Right renal cortex interstitium (tissue), 3 donors: Measurements from ENCODE around the gene RAD51B. TPM values are rescaled to one million over a fixed set of nuclear protein-coding genes. Genes with fewer than 3 reads are reported as not detected.

Experiments used
- DNase-seq, 3 donors: peaks; one replicate each; pipeline ENCODE4 v3.0.0-alpha.2; 2013; ENCODE audit warnings: low read depth in 3 of 3, low spot score in 2 of 3
- polyA plus RNA-seq, 3 donors: library from polyadenylated mRNA; unstranded; fragments of 120-200 nt; gene quantifications; one replicate each; pipeline ENCODE4 v1.2.1, GENCODE V29; 2013; ENCODE audit not compliant: insufficient read length in 3 of 3

RAD51B gene
- polyA plus RNA-seq, 3 donors = 11.3 to 11.9 (median 11.6) TPM

DNA sequence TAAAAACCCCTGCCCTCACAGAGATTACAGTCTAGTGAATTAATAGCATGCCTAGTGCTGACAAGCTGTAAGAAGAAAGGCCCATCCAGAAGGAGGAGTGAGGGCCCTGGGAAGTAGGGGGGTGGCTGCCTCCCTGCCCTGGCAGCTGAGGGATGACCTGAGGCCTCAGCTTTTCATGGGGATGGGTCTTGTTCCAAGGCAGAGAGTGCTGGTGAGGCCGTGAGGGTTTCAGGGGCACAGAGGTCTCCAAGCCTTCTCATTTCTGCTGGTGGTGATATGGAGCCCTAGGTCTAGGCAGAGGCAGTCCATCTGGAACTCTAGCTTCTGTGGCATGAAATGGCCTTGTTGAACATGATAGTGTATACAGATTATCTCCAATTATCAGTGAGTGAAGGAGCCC is 858.9 kb downstream of the RAD51B start:
- DNase-seq = no peak

DNA sequence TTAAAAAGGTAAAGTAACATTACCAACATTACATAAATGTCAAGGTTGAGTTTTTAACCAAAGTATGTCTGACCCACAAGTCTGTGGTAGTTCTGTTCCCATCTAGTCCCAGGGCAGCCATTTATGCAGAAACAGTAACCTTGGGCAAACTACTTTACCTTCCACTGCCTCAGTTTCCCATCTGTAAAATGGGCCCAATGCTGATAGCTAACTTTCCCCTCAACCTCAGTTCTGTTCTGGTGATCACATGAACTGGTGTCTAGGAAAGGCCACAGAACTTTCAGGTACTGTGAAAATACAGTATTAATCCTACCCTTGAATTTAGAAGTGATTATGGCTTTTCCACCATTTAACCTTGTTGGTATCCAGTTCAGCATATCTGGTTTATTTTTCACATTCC is 859.7 kb downstream of the RAD51B start:
- no peak for DNase-seq

DNA sequence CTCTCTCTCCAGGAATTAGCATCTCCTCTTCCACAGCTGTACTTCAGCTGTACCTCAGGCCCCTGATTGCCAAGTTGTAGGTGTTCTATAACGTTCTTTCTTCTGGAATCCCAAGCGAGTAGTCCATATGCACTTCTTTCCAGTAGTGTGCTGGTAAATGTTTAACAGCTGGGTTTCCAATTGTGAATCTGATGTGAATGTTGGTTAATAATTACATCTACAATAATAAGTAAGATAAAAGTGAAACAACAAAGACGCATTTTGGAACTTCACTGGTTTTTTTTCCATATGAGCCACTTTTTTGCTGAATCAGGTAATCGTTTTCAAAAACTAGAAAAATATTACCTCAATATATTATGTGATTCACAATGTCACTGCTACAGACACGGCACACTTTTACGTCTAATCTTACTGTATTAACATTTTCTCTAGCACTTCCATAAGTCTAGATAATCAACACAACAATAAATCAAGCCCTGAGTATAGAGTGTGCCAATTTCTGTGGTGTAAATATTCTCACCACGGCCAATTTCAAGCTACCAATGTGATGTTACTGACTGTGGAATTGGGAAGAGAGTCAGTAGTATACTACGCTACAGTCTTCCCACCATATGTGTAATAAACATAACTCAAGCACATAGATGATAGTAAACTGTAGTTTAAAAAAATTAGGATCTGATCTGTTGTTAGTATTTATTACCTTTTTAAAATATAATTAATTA is 860.3 kb downstream of the RAD51B start:
- no peak for DNase-seq

DNA sequence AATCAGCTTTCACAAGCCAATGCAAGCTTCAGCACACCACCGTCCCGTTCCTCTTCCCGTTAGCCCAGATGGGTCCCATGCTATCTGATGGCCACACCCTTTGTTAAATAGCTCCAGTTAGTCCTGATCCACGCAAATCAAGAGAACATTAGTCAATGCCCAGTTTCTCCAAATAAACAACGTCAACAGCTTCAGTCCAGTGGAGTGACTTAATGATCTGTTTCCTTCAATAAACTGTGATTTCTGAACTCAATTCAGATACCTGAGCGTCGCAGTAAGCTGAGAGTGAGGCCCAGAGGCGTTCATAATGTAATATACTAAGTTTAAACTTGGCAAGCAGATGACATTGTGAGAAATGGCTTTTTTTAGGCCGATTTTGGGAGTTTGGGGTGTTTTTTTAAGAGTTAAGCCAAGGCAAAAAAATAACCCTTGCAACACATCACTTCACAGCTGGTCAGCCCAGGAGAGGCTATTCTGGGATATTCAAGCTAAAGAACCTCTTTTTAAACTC is 861.0 kb downstream of the RAD51B start:
- no peak for DNase-seq

DNA sequence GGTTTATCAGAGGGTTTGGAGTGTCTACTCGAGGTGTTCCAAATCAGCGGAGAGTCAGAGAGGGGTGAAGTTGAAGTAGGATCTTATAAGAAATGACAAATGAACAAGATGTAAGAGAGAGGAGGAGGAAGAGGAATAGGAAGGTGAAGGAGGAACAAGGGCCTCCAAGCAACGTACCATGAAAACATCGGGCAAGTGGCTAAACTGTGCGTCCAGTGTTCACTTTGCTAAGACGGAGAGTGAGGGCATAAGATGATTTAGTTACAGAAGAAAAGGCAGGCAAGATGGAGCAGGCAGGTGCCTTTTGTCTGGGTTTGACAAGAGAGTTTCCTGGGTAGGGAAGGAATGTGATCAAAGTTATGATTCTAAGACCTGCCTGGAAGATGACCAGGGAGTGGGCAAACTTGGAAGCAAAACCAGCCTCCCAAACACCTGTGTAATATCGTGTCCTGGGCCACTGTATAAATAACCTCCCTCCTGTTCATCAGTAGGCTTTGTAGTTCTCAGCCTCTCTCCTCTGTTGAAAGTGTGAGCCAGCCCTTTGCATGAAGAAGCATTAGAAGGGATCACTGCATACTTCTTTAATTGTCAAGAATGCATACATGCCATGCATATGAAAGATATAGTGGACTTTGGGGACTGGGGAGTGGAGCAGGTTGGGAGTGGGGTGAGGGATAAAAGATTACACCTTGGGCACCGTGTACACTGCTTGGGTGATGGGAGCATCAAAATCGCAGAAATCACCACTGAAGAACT is 861.9 kb downstream of the RAD51B start:
- DNase-seq = no peak

DNA sequence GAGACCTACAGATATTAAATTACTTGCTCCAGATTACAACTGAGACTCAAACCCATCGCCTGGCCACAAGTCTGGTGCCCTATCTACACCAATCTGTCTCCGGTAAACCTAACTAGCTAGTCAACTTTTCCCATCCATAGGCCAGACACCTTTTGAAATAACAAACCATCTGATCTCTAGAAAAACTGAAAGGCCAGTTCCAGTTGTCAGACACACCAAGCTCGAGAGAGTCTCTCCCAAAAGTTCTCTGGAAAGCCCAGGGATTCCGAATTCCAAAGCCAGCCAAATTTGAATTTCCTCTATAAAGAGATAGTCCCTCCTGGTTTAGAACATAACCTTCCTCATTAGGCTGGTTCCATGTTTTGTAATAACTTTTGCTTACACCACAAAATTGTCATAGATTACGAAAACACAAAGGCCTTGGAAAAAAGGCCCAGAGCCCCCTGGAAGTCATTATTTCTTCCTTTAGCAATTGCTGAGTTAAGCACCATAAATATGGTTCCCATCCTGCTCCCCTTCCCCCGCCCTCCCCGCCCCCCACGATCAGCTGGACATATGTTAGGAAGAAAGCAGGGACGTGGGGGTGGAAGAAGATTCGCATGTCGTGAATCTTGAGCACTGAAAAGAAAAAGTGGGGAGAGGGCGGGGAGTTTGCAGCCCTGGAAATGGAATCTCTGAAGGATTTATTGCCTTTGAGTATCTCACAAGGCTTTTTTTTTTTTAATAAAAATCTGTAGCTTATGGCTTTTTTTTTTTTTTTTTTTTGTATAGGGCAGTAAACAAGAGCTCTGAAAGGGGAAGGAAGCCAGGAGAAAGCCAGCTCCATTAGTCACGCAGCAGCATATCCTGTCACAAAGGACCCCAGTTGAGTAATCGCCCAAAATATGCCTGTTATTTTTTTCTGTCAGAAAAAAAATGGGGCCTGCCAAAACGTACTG is 862.9 kb downstream of the RAD51B start:
- peak in 1 of 3 donors; percentile 72 for DNase-seq

DNA sequence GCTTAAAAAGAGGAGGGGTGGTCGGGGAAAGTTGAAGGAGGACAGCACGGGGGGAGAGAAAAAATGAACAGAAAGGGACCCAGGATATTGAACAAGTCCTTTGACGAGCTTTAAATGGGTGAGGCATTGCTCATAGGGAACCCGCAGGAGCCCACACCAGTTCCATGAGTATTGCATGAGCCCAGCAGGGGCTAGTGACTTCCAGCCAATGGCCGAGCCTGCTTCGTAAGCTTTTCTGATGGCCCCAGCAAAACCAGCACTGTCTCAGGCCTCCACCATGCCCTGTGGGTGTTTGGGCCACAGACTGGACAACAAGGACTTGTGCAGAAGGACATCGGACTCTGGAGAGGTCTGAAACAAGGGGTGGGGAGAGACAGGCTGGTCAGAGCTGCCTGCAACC is 863.7 kb downstream of the RAD51B start:
- DNase-seq = no peak

DNA sequence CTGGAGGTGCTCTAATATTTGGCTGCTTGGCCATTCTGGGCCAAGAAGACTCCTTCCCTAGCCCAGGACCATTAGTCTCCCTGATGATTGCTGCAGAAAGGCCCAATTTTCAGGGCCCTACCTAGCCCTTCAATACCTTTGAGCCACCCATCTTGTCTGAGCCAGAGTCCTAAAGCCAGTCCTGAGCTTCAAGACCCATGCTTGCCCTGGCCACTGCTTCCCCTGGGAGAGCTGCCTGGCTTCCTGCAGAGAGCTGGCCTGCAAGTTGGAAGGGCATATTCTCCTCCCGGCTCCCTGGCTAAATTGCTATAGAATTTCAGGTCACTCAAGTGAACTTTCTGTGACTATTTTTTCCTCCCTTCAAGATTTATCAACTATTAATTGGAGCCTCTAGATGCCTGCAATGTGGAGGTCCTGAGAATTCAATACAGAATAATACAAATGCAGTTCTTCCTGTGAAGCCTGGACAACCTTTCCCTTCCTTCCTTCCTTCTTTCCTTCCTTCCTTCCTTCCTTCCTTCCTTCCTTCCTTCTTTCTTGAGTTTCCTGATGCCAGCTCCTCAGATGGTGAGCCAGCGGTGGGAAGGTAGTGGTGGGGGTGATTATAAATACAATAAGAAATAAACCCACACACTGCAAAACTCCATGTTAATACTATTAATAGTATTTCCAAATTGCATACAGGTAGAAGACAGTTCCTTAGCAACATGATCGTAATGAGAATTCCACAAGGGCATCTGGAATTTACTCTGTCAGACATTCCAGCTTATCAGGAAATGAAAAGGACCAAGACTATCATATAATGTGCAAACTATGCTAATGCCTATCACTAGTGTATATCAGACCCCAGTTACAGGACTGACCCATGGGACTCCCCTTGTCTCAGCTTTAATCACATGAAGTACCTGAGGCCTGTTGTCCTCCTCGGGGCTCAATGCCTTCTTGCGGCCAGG is 865.2 kb downstream of the RAD51B start:
- no peak for DNase-seq

DNA sequence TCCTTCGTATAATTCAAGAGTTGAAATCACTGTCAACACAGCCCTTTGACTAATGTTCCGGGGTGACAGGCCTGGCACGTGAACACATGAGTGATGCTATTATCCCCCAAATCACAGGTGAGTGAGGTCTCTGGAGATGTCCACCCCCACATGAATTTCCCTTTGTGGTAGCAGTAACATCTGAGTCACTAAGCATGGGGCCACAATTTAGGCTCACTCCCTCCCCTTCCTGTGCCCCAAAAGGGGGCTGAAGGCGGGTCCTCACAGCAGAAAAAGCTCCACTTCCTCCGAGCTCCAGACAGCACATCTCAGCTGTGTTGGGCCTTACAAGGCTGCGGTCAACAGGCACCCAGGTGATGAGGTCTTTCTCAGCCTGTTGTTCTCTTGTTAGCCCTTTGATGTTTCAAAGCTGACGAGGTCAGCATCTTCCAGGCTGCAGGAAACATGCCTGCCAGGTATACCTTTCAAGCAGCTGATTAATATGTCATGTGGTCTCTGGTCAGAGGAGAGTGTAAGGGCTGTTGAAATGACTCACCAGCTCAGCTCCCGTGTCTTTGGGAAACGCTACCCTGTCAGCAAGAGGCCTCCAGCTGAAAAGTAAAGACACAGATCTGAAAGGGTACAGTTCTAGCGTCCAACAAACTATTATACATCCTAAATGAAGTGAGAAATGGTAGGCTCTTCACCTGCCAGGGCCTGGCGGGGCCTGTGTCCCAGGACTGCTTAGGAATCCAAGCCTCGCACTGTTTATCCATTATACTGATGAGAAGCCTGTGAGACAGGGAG is 866.0 kb downstream of the RAD51B start:
- no peak for DNase-seq

DNA sequence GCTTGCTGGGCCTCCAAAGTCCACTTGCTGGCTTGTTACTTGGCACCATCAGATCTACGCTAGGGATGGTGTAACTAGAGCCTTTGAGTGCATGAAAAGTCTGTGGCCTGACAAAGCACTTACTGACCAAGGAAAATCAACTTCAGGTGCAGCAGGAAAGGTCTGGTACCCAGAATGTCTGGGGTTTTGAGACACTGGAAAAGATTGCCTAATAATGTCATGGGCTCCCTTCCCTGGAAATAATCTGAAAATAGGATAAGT is 866.6 kb downstream of the RAD51B start:
- DNase-seq = no peak

DNA sequence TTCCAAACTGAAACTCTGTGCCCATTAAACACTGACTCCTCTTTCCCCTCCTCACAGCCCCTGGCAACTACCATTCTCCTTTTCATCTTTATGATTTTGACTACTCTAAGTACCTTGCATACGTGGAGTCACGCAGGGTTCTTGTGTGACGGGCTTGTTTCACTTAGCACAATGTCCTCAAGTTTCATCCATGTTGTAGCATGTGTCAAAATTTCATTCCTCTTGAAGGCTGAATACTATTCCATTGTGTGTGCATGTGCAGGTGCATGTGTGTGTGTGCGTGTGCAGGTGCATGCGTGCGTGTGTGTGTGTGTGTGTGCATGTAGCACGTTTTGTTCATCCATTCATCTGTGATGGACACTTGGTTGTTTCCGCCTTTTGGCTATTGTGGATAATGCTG is 867.1 kb downstream of the RAD51B start:
- DNase-seq = no peak

DNA sequence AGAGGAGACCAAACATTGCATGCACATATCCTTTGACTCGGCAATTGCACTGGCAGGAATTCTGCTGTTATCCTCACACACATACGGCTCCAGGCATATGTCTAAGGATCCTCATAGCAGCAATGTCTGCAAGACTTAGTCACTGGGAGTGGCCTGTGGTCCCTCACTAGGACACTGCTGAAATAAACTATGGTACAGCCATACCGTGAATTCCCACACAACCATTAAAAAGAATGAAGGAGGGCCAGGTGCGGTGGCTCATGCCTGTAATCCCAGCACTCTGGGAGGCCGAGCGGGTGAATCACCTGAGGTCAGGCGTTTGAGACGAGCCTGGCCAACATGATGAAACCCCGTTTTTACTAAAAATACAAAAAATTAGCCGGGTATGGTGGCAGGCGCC is 868.2 kb downstream of the RAD51B start:
- DNase-seq = no peak

DNA sequence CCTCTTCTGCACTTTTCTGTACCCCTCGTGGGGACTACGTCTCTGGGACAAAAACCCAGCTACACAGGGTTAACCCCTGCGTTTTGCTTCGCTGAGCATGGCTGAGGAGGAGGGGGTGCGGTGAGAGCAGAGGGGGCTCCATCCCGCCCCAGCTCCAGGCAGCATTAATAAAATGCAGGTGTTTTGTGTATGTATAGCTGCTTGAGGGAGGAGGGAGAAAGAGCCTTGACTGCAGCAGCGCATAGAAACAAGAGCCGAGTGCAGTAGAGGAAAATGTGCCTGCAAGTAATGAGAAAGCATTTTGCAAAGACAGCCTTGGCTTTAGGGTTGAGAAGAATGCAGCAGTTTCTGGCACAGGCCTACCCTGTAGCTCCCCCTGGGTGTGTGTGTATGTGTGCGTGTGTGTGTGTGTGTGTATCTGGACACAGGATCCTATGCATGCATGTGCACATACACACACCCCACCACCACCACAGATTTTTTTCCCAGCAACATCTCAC is 869.3 kb downstream of the RAD51B start:
- DNase-seq = no peak

DNA sequence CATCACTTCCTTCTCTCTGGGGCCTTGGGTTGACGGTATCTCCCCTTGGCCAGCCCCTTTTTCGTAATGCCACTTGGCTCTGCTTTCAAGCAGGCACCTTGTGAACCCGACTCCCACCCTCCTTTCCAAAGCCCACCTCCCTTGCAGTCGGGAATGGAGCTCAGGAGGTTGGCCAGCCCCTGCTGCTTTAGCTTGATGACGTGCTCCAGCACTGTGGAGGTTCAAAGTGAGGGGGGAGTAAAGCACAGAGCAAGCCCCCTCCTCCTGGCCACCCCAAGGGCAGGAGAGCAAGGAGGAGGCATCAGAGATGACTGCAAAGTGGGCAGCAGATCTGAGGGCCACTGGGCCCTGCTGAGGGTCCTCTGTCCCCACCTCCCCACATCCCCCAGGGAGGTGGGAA is 869.9 kb downstream of the RAD51B start:
- no peak for DNase-seq

DNA sequence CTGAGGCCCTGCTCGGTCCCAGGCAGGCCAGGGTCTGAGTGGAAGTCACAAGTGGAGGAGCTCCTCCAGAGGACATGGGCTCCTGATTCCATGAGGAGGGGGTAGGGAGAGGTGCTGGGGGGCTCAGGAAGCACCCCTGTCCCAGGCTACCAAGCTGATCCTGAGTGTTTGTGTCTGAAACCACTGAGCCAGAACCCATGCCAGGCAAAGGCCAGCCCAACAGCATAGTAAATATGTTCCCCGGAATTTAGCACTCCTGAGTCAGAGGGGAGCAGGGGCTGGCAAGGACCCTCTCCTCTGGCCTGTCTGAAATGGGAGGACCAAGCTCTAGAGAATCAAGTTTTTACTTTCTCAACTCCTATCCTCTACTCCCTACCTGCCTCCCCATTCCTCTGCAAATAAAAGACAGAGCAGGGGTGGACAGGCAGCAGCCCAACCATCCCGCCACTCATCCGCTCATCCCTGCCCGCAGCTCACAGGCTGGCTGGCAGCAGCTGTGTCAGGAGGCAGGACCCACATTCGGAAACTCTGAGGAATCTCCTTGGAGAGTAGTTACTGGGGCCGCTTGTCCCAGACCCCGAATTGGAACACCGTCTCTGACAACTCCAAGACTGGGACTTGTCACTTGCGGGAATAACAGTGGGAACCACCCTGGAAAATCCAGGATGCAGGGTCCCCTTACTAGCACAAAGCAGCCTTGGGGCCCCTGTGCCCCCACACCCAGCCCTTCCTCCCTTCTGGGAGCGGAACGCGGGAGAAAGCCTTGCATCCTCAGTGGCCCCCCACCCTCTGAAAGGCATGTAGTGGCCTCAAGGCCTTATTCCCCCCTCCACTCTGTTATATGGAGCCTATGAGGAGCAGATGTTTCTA is 870.7 kb downstream of the RAD51B start:
- DNase-seq = no peak

DNA sequence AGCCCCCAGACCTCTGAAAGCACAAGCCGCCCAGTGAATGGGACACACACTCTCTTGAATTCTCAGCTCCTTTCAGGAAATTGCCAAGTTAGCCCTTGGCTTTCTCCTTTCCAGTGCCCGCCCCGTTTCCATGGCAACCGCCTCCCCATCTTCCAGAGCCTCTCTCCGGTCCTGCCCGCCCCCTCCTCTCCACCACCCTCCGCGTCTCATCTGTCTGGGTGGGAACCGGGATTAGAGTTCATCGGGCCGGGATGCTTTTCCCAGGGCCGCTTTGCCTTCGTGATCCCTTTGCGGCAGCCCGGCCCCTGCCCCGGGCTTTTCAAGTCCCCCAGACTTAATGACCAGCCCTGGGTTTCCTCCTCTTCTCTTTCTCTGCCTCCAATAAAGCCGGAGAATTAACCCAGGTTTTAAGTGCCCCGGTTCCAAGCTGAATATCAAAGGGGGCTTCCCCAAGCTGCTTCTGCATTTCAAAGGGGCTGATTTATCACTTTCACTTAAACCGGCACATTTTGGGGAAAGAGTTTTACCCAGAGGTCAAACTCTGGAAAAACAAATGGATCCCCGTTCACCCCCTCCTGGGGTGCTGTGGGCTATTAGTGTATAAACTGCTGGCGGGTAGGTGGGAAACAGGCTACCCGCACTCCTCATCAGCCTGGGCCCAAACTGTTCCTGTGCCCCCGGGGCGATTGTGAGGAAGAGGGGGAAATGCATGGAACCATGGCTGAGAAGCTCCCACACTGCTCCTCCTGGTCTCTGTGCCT is 871.6 kb downstream of the RAD51B start:
- DNase-seq = no peak

DNA sequence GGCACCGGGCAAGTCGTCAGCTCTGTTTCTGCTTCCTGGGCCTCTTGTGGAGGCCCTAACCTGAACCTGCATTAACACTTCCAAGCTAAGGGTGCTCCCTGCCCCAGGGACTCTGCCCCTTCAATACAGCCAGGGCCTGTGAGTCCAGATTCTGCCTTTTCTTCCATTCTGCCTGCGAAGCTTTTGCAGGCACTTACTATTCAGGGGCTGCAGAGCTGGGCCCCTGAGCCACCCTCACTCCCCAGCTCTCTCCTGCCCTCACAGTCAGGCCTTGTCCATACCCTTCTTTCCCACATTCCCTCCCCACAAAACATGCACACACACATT is 872.2 kb downstream of the RAD51B start:
- no peak for DNase-seq

DNA sequence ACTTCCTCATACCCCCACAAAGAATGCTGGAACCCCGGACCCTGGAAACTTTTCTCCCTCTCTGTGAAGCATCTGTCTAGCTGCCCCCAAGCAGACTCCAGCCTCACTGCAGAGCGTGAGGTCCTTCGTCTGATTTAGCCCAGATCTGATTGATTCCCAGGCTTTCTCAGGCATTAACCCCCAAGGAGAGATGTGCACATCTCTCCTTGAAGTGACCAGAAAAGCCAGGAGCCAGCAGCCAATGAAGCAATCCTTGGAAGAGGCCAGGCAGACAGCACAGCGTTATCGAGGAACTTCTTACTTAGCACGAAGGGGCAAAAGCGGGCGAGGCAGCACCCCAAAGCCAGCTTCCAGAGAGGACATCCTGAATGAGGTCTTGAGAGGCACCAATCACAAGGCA is 872.6 kb downstream of the RAD51B start:
- DNase-seq = no peak
